ENCODE results near the gene MPRIP.

- TF ChIP-seq CTCF (IDR thresholded peaks at IDR 0.05) (no peak), EP300 (IDR thresholded peaks at IDR 0.05) (no peak), POLR2A (IDR thresholded peaks at IDR 0.05) (no peak), POLR2AphosphoS5 (IDR thresholded peaks at IDR 0.05) (no peak)
Observed at GRCh38 chr17:17130077-17130844, 88.0 kb downstream of the MPRIP start.
